GM18505 (cell line): ENCODE measurements around the gene NOL4L.

Source experiments
- ATAC-seq: cut with Tn5 transposase; IDR thresholded peaks from one replicate; pipeline ENCODE4 v1.9.1; 2021; ENCODE audit not compliant: unreplicated experiment
- POLR2A ChIP-seq: IDR thresholded peaks from 4 replicates; pipeline ENCODE4 v1.6.1; 2011; ENCODE audit warnings: borderline replicate concordance; ENCODE audit not compliant: insufficient read depth, insufficient read length; ENCODE audit errors: extremely low read depth

NOL4L gene

DNA sequence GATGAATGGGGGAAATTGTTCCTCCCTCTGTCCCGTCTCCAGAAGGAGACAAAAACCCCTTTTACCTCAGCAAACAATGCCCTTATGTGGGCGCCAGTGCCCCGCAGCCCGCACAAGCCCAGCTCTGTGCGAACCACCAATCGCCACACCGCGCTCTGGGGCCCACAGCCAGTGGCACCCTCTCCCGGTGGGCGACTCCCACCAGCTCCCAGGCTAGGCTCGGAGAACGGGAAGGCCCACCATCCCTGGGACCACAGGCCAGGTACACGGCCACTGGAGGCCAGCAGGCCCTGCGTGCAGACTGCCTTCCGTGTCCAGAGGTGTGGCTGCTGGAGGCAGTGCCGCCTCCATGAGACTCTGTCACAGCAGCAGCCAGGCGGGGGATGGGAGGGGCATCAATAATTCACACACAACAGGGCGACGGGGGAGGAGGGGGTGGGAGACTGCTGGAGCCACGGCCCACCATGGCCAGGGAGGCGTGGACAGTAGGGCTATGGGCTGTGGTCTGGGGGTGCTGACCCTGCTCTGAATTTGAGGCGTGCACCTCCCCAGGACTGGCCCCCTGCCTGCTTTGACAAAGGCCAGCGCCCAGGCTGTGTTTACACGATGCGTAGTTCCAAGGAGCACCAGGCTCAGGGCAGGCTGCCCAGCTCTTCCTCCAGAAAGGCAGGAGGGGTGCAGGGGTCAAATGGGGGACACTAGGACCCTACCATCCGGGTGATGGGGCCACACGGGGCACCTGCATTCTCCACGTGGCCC lies 121.3 kb downstream of the NOL4L start:
- ATAC-seq, result no peak
- TF ChIP-seq POLR2A, result no peak

DNA sequence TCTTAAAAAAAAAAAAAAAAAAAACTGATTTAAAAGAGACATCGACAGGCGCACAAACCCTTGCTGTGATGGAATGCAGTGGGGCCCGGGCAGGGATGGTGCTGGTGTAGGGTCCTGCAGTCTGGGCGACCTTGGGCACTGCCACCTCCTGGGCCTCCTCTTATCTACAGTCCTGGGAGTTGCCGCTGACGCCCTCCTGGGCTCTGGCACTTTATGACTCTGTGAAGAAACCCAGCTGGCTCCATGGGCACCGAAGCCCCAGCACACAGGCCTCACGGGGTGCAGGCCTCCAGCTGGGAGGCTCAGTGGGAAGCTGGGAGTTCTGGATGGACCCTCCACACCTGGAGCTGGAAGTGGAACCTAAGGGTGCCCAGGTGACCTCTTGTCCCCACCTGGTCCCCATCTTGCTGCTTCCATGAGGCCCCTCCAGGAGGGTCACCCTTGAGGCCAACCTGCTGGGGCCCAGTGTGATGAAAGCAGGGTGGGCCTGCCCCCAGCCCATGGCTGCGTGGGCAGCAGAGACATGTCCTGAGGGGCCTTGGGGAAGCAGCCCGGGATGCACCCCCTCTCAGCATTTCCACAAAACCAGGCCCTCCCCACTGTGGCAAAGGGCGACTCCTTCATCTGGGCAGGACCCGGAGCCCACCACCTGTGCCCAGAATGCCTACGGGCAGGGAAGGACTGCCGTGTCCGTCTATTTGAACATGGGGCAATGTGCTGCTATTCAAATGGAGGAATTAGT lies 122.1 kb downstream of the NOL4L start:
- ATAC-seq, result no peak
- TF ChIP-seq POLR2A, result no peak

DNA sequence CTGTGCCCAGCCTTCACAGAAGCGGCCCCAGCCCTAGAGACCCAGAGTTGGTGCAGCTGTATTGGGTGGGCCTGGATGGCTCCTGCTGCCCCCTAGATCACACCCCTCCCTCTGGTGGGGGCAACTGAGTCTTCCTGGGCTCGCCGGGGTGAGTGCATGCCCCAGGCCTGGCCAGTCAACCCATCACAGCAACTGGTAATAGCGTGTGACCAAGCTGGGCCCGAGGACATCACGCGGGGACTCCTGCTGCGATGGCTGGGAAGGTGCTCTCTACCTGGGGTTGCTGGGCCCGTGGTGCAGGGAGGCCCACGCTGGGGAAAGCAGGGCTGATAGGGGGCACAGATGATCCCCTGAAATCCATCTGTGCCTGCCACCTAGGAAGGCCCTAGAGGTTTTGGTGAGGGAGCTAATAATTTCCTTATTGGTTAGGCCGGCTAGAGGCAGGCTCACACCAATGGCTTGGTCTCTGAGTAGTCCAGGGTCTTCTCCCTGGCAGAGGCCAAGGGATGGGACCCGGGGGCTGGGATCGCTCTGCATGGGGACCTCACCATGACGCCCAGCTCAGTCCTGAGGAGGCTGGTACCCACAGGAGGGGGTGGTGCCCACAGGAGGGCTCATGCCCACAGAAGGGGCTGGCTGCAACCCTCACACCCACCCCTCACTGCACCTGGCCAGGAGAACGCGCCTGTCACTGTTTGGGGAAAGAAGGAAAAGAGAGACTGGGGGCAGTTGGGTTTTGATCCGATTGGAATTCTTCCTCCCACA lies 123.1 kb downstream of the NOL4L start:
- no peak for ATAC-seq
- no peak for TF ChIP-seq POLR2A

DNA sequence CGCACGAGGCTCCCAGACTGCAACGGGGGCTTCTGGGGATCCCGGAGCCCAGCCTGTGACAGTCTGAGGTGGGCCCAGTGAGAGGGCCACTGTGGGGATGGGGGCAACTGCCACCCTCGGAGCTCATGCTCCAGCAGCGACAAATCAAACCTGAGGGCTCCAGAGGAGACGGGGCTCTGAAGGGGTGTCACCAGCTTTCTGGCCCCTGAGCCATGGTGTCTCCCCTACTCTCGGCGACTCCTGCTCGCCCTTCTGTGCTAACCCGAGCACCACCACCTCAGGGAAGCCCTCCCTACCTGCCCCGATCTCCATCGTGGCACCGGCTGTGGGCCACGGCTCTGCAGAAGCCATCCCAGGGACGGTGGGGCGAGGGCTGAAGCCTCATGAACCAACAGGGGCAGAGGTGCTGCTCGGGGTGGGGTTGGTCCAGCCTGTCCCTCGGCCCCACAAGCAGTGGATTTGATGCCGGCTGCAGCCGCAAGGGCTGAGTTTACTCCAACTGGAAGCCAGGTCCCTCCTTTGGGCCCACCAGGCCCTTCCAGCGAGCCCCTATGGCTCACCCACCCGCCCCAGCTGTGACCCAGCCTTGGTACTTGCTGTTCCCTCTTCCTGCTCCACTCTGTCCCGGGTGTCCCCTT lies 124.3 kb downstream of the NOL4L start:
- TF ChIP-seq POLR2A, result no peak
- ATAC-seq, result no peak

DNA sequence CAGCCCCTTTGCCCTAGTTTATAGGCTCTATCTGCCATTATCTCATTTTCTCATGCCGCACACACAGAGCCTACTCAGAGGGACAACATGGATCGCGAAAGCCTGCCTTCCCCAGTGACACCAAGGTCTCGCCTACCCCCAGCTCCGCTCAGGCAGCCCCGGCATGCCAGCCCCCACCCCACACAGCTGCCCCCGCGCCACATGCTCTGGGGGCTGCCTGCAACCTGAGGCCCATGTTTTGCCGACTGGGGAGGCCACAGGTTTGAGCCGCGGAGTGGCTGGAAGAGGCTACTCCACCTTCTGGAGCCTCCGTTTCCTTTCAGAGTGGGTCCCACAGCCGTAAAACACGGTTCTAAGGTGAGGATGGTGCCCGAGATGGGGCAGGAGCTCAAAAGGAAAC lies 124.9 kb downstream of the NOL4L start:
- no peak for ATAC-seq
- no peak for TF ChIP-seq POLR2A

DNA sequence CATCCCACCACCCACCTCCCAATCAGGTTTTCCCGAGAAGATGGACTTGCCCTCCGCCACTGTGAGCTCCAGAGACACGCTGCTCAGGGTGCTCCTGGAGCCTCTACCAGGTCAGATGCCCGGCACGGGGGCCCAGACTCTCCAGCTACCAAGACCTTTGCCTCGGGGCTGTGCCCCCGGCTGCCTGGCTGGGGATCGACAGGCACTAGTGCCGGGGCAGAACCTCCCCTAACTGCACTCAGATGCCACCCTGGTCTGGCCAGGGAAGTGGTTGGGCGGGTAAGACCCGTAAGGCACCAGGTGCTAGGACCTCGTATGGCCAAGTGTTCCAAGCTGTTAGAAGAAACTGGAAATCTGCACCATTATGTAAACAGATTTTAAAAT lies 126.3 kb downstream of the NOL4L start:
- no peak for ATAC-seq
- no peak for TF ChIP-seq POLR2A

DNA sequence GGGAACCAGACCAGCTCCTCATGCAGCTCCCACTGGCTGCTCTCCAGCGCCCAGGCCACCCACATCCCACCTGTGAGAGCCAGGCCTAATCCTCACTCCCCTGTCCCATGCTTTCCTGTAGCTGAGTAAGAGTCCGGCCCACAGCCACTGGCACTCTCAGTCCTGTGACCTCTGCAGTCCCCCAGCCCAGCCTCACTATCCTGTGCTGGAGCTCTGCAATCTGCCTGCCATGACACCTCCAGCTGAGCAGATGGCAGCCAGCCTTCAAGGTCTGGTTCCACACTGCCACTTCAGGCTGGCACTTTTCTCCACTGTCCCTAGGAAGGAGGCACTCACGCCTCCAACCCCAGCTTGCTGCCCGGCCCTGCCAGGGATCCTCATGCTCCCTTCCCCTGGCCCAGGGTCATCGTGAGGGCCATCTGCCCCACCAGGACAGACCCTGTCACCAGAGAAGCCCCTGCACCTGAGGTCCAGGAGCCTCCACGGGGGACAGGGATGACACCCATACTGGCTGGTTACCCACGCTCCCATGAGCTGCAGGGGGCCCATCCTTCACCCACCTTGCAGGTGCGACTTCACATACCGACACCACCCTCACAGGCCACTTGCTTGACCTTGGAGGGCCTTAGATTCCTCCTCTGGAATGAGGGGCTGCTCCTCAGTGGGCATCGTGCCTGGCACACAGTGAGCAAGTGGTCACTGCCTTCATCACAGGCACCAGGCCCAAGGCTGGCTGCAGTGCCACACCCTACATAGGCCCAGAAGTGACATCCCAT lies 126.9 kb downstream of the NOL4L start:
- TF ChIP-seq POLR2A, result no peak
- ATAC-seq, result no peak

DNA sequence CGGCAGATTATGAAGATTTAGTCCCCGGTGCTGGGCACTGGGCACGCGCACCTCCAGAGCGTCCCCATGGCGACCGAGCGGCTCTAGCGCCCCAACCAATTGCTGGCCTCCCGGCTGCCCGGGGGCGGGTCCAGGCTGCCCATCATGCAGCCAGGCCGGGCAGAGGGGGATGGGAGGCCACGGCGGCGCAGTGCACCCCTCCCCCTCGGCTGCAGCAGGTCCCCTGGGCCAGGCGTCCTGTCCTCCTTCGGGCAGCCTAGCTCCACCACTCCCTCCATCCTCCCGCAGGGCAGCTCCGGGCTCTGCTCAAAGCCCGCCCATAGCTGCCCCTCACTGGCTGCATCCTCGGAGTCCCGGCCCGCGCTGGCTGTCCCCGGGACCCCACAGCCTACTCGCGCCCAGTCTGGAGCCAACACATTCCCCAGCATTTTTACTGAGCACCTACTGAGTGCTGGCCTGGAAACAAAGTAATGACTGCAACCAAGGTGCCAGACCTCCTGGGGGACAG lies 127.6 kb downstream of the NOL4L start:
- no peak for ATAC-seq
- TF ChIP-seq POLR2A, result no peak

DNA sequence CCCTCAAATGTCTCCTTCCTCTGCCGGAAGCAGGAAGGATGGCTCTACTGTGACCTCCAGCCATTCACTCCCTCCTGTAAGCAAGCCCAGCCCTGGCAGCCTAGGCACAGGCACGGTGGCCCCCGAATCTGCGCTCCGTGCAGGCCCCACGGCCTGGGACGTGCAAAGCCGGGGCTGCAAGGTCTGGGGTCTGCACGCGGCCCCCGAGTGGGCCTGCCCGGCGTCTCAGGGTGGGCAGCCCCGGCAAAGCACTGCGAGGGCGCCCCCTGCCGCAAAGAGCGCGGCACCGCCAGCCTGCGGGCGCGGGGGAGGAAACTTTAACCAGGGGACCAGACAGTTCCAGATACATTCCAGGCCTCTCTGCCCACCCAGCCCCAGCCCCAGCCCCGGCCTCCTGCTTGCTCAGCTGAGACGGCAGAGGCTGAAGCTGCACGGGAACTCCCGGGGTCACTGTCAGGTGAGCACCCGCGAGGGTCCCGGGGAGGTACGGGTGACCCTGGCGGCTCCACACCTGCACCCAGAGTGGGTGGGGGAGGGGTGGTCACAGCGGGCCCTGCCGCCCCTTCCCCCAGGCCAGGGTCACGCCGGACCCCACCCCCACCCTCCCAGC lies 128.2 kb downstream of the NOL4L start:
- ATAC-seq, result no peak
- no peak for TF ChIP-seq POLR2A

DNA sequence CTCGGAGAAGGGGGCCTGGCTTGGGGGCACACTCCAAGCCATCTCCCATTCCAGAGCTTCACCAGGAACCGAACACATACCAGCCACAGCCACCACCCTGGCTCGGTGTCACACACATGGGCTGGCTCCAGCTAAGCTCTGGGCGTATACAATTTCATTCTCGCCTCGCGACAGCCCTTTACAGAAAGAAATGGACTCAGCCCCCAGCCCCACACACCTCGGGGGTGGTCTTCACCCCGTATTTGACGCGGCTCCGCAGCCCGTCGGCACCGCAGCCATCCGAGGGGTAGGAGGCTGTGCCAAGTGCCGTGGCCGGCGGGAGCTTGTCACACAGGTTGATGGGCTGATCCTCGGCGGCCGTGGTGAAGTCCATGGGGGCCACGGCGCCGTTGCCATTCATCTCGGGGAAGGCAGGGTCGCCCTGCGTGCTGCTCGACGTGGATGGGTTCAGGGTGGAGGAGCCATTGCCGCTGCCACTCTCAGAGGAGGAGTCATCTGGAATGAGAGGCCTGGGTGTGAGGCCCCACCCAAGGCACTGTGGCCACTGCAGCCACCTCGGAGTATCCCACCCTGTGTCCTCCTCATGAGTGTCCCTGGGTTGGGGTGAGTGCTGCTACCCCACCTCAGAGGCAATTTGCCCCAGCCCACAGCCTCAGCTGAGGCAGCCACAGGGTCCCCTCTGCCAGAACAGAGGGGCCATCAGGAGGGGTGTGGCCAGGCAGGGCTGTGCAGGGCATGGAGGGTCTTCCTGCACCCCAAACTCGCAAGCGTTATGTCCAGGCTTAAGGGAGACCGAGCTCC lies 129.0 kb downstream of the NOL4L start:
- no peak for TF ChIP-seq POLR2A

DNA sequence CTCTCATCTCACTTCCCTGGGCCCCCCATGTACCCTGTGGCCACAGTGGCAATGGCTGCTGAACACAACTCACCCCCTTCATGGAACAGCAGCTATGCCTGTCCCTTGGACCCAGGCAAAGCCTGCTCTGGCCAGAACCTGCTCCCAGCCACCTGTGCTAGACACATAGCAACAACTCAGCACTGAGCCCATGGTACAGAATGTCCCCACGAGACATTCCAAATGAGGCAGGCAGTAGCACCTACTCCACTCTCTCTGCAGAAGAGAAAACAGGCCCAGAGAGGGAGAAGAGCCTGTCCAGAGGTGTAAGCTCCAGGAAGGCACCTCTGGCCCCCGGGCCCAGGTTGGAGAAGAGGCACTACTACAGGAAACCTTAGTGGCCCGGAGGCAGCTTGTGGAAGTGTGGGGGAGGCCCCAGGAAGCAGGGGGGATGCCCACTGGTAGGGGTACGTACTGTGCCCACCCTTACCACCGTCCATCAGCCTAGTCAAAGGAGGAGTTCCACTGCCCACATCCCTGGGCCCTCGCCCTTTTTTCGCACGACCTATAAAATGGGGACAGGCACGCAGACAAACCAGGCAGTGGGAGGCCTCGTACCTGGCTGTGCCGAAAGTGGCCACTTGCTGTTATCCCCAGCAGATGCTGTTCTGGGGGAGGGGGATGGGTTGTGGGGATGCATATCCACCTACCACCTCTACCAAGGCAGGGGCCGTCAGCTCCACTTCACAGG lies 129.8 kb downstream of the NOL4L start:
- ATAC-seq, result no peak
- no peak for TF ChIP-seq POLR2A

More for the DNA sequence above, 129.0 kb downstream of the NOL4L start:
- no peak for ATAC-seq
